C4-2B (cell line): ENCODE data around the gene PCDH9.

Source experiments
- ZFX ChIP-seq: fragments of 450-650 bp; IDR thresholded peaks from 2 replicates; pipeline ENCODE4 v1.6.1; 2017
- TF ChIP-seq, protein P1 (sequence below): fragments of 450-650 bp; conservative IDR thresholded peaks from 2 replicates; pipeline ENCODE4 v1.5.1; 2017; ENCODE audit warnings: mild to moderate bottlenecking

DNA sequence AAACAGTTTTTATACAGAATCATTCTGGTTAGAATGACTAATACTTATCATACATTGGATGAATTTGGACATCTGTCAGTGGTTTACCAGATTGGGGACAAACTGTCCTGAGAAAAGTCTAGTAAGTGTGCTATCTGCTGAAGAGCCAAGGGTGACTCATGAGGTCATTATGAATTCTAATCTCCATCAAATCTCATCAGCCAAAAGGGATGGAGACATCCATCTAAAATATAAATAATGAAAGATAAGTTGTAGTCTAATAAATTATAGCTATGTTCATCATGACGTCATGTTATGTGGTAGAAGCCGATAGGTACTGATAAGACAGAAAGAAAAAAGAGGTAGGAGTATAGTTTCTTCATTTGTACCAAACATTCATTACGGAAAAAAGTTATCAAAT is 804.4 kb downstream of the PCDH9 start:
- TF ChIP-seq, protein P1, sequence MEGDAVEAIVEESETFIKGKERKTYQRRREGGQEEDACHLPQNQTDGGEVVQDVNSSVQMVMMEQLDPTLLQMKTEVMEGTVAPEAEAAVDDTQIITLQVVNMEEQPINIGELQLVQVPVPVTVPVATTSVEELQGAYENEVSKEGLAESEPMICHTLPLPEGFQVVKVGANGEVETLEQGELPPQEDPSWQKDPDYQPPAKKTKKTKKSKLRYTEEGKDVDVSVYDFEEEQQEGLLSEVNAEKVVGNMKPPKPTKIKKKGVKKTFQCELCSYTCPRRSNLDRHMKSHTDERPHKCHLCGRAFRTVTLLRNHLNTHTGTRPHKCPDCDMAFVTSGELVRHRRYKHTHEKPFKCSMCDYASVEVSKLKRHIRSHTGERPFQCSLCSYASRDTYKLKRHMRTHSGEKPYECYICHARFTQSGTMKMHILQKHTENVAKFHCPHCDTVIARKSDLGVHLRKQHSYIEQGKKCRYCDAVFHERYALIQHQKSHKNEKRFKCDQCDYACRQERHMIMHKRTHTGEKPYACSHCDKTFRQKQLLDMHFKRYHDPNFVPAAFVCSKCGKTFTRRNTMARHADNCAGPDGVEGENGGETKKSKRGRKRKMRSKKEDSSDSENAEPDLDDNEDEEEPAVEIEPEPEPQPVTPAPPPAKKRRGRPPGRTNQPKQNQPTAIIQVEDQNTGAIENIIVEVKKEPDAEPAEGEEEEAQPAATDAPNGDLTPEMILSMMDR: no peak
- no peak for TF ChIP-seq ZFX
